ENCODE data around the gene MRM1. TPM values are rescaled to one million over a fixed set of nuclear protein-coding genes. Genes with fewer than 3 reads are reported as not detected.

The MRM1 gene
- total and polyA plus RNA-seq, 2 donors (not counting 1 experiment from before 2014, with no cell fraction given) = 2.5 to 6.9 TPM

DNA sequence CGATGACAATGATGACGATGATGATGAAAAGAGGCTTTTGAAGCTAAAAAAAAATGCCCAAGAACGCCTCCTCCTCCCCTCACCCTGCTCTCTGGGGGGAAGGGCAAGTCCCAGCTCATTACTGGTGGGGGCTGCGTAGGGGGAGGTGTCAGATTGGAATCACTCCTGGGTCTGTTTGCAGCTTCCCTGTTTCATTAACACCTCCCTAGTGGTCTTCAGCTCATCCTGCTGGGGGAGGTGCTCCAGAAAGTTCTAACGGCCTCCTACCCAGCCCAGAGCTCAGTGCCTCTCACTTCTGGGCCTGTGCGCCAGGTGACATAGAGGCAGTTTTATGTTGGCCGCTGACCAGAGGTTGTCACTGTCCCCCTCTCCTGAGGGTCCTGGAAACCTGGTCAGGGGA is 12.7 kb downstream of the MRM1 start:
- no peak overlapping the region for H3K9ac ChIP-seq (ENCODE audit: insufficient read depth, low read length)
- no peaks in the 10 kb centered on the region for H4K20me1 ChIP-seq (ENCODE audit: control insufficient read depth, extremely low read depth, insufficient read depth, low read length)
- no peak for DNase-seq (ENCODE audit: low read depth in 2 of 2)
- H3K4me1 ChIP-seq (ENCODE audit: control insufficient read depth, extremely low read depth, insufficient read depth, low read length) = peaks cover 3% of the 10 kb centered on the region
- no peaks in the 10 kb centered on the region for H3K9me3 ChIP-seq (ENCODE audit: control insufficient read depth, insufficient read depth, low read depth, low read length)
- no peaks in the 10 kb centered on the region for H3K27me3 ChIP-seq (ENCODE audit: control insufficient read depth, insufficient read depth, low read length)
- no peak overlapping the region for H3K27ac ChIP-seq (ENCODE audit: insufficient read depth, low read length)
- H3K4me2 ChIP-seq (ENCODE audit: extremely low read depth, insufficient read depth, low read length) = no peak overlapping the region
- no peaks in the 10 kb centered on the region for H3K79me2 ChIP-seq (ENCODE audit: control insufficient read depth, insufficient read depth, low read length)
- TF ChIP-seq EZH2 (IDR thresholded peaks at IDR 0.05; ENCODE audit: low read length, missing control alignments) = no peak
- no peak for TF ChIP-seq CTCF (conservative IDR thresholded peaks at IDR 0.05 in 1 of 2, IDR thresholded peaks at IDR 0.05 in 1 of 2; ENCODE audit: low read depth in 1 of 2, low read length in 2 of 2)
- H3K36me3 ChIP-seq (ENCODE audit: control insufficient read depth, insufficient read depth, low read length) = no peaks in the 10 kb centered on the region
- H2AFZ ChIP-seq (ENCODE audit: low read length) = no peak overlapping the region
- H3K4me3 ChIP-seq (replicated peaks in 1 of 4; ENCODE audit: control extremely low read depth in 1 of 4, insufficient read depth in 1 of 4, low read depth in 3 of 4, low read length in 4 of 4) = no peak overlapping the region

DNA sequence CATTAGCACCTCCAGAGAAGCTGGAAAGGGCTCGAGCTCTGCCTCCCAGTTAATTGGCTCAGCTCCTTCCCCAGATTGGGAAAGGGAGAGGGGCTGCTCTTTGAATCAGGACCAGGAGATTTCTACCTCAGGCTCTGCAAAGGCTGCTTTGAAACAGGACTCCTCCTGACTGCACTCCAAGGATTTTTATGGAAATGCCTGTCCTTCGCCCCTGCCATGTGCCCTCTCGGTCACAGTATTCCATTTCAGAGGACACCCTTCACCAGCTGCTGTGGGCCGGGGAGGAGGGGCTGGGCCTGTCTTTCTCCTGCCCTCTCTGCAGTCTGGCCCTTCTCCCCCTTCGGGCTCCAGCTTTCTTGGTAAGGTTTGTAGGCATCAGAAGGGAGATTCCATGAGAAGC is 13.6 kb downstream of the MRM1 start:
- no peak for DNase-seq (ENCODE audit: low read depth in 2 of 2)
- Histone ChIP-seq H4K20me1 (ENCODE audit: control insufficient read depth, extremely low read depth, insufficient read depth, low read length) (no peaks in the 10 kb centered on the region), H3K79me2 (ENCODE audit: control insufficient read depth, insufficient read depth, low read length) (no peaks in the 10 kb centered on the region), H3K9ac (ENCODE audit: insufficient read depth, low read length) (no peak overlapping the region), H3K4me1 (ENCODE audit: control insufficient read depth, extremely low read depth, insufficient read depth, low read length) (no peaks in the 10 kb centered on the region), H3K36me3 (ENCODE audit: control insufficient read depth, insufficient read depth, low read length) (no peaks in the 10 kb centered on the region), H3K27me3 (ENCODE audit: control insufficient read depth, insufficient read depth, low read length) (no peaks in the 10 kb centered on the region), H3K9me3 (ENCODE audit: control insufficient read depth, insufficient read depth, low read depth, low read length) (no peaks in the 10 kb centered on the region), H3K27ac (ENCODE audit: insufficient read depth, low read length) (no peak overlapping the region), H3K4me3 (replicated peaks in 1 of 4; ENCODE audit: control extremely low read depth in 1 of 4, insufficient read depth in 1 of 4, low read depth in 3 of 4, low read length in 4 of 4) (no peak overlapping the region), H2AFZ (ENCODE audit: low read length) (no peak overlapping the region), H3K4me2 (ENCODE audit: extremely low read depth, insufficient read depth, low read length) (no peak overlapping the region)
- TF ChIP-seq CTCF (conservative IDR thresholded peaks at IDR 0.05 in 1 of 2, IDR thresholded peaks at IDR 0.05 in 1 of 2; ENCODE audit: low read depth in 1 of 2, low read length in 2 of 2) (no peak), EZH2 (IDR thresholded peaks at IDR 0.05; ENCODE audit: low read length, missing control alignments) (no peak)

DNA sequence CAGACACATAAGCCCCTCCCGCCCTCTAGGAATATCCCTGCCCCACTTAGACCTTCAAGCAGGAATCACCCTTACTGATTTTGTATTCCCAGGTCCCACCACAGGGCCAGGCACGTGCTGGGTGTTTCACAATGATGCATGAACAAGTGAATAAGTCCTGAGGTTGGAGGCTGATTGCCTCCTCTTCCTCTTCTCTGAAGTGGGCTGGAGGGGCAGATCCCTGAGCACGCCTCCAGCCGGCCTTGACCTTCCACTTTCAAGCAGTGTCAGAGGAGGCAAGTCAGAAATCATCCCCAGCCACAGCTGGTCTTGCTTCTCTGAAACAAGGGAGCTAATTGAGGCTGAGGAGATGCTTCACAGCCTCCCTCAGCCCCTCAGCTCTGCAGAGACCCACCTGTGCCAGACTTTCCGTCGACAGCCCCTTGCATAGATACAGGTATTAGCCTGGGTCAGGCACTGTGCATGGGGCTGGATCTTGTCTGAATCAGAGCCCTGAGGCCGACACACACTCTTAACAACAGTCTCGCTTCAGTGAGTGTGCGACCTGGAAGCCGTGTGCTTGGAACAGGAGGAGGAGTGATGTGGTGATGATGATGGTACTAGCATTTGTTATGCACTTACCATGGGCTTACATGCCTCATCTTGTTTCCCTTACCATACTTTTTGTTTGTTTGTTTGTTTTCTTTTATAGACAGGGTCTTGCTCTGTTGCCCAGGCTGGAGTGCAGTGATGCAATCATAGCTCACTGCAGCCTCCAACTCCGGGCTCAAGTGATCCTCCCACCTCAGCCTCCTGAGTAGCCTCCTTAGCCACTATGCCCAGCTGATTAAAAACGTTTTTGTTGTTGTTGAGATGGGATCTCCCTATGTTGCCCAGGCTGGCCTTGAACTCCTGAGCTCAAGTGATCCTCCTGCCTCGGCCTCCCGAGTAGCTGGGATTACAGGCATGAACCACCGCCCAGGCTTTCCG is 15.0 kb downstream of the MRM1 start:
- H3K27me3 ChIP-seq (ENCODE audit: control insufficient read depth, insufficient read depth, low read length) = no peaks in the 10 kb centered on the region
- no peaks in the 10 kb centered on the region for H3K4me1 ChIP-seq (ENCODE audit: control insufficient read depth, extremely low read depth, insufficient read depth, low read length)
- no peaks in the 10 kb centered on the region for H3K36me3 ChIP-seq (ENCODE audit: control insufficient read depth, insufficient read depth, low read length)
- DNase-seq (ENCODE audit: low read depth in 2 of 2) = no peak
- no peak overlapping the region for H3K4me3 ChIP-seq (replicated peaks in 1 of 4; ENCODE audit: control extremely low read depth in 1 of 4, insufficient read depth in 1 of 4, low read depth in 3 of 4, low read length in 4 of 4)
- H4K20me1 ChIP-seq (ENCODE audit: control insufficient read depth, extremely low read depth, insufficient read depth, low read length) = no peaks in the 10 kb centered on the region
- no peaks in the 10 kb centered on the region for H3K9me3 ChIP-seq (ENCODE audit: control insufficient read depth, insufficient read depth, low read depth, low read length)
- TF ChIP-seq CTCF (conservative IDR thresholded peaks at IDR 0.05 in 1 of 2, IDR thresholded peaks at IDR 0.05 in 1 of 2; ENCODE audit: low read depth in 1 of 2, low read length in 2 of 2) (no peak), EZH2 (IDR thresholded peaks at IDR 0.05; ENCODE audit: low read length, missing control alignments) (no peak)
- H3K27ac ChIP-seq (ENCODE audit: insufficient read depth, low read length) = no peak overlapping the region
- H3K79me2 ChIP-seq (ENCODE audit: control insufficient read depth, insufficient read depth, low read length) = no peaks in the 10 kb centered on the region
- H3K4me2 ChIP-seq (ENCODE audit: extremely low read depth, insufficient read depth, low read length) = no peak overlapping the region
- no peak overlapping the region for H3K9ac ChIP-seq (ENCODE audit: insufficient read depth, low read length)
- no peak overlapping the region for H2AFZ ChIP-seq (ENCODE audit: low read length)

Data from fibroblast of lung (primary cell).